Trophoblast cell (in vitro differentiated cells and primary cell): ENCODE results near the gene PPP2R2C.

Experiments used
- DNase-seq, 2 donors: peaks; one replicate each; pipeline ENCODE4 v3.0.0-alpha.2; 2016
- H2AFZ ChIP-seq: 2 replicates; pipeline ENCODE4 v1.6.1; 2013; ENCODE audit warnings: low read length, moderate library complexity, mild to moderate bottlenecking; ENCODE audit not compliant: insufficient read depth, poor library complexity
- H2AK5ac ChIP-seq: 2 replicates; pipeline ENCODE4 v1.6.1; 2013; ENCODE audit warnings: mild to moderate bottlenecking, low read length
- H2BK120ac ChIP-seq: 2 replicates; pipeline ENCODE4 v1.6.1; 2013; ENCODE audit warnings: low read length, mild to moderate bottlenecking, moderate library complexity; ENCODE audit not compliant: insufficient read depth, poor library complexity
- H2BK12ac ChIP-seq: 2 replicates; pipeline ENCODE4 v1.6.1; 2013; ENCODE audit warnings: mild to moderate bottlenecking, low read length, moderate library complexity
- H2BK5ac ChIP-seq: 2 replicates; pipeline ENCODE4 v1.6.1; 2013; ENCODE audit warnings: low read length, low read depth, moderate library complexity, mild to moderate bottlenecking; ENCODE audit not compliant: poor library complexity
- H3K14ac ChIP-seq: 2 replicates; pipeline ENCODE4 v1.6.1; 2013; ENCODE audit warnings: mild to moderate bottlenecking, low read length
- H3K18ac ChIP-seq: 2 replicates; pipeline ENCODE4 v1.6.1; 2013; ENCODE audit warnings: mild to moderate bottlenecking, low read length
- H3K23ac ChIP-seq: 2 replicates; pipeline ENCODE4 v1.6.1; 2013; ENCODE audit warnings: low read length
- H3K27ac ChIP-seq: 2 replicates; pipeline ENCODE4 v1.5.1; 2013; ENCODE audit warnings: low read depth, mild to moderate bottlenecking, inconsistent platforms, low read length, moderate library complexity
- H3K27me3 ChIP-seq: 2 replicates; pipeline ENCODE4 v1.6.1; 2013; ENCODE audit warnings: inconsistent platforms, mild to moderate bottlenecking, low read length, moderate library complexity; ENCODE audit not compliant: insufficient read depth
- H3K36me3 ChIP-seq, 2 experiments: 1 replicate in 1 of 2; 2 replicates in 1 of 2; pipeline ENCODE4 v1.6.1; 2013; ENCODE audit warnings: low read length in 2 of 2, mild to moderate bottlenecking in 2 of 2, moderate library complexity in 1 of 2; ENCODE audit not compliant: insufficient read depth in 2 of 2, control insufficient read depth in 1 of 2
- H3K4ac ChIP-seq: 2 replicates; pipeline ENCODE4 v1.6.1; 2013; ENCODE audit warnings: low read depth, mild to moderate bottlenecking, low read length, moderate library complexity
- H3K4me1 ChIP-seq, 2 experiments: 1 replicate in 1 of 2; 2 replicates in 1 of 2; pipeline ENCODE4 v1.6.1; 2013; ENCODE audit warnings: low read length in 2 of 2, mild to moderate bottlenecking in 2 of 2, moderate library complexity in 1 of 2; ENCODE audit not compliant: insufficient read depth in 2 of 2, control insufficient read depth in 1 of 2
- H3K4me2 ChIP-seq: 2 replicates; pipeline ENCODE4 v1.6.1; 2013; ENCODE audit warnings: inconsistent platforms, mild to moderate bottlenecking, low read length, moderate library complexity
- H3K4me3 ChIP-seq: 2 replicates; pipeline ENCODE4 v1.5.1; 2013; ENCODE audit warnings: mild to moderate bottlenecking, low read depth, low read length, inconsistent platforms
- H3K79me1 ChIP-seq: one replicate; pipeline ENCODE4 v1.6.1; 2013; ENCODE audit warnings: low read length
- H3K79me2 ChIP-seq: 2 replicates; pipeline ENCODE4 v1.6.1; 2013; ENCODE audit warnings: low read length, mild to moderate bottlenecking; ENCODE audit not compliant: control insufficient read depth, insufficient read depth, poor library complexity
- H3K9ac ChIP-seq: 2 replicates; pipeline ENCODE4 v1.6.1; 2013; ENCODE audit warnings: mild to moderate bottlenecking, low read length
- H3K9me3 ChIP-seq: 2 replicates; pipeline ENCODE4 v1.6.1; 2013; ENCODE audit warnings: low read depth, mild to moderate bottlenecking, control low read depth, inconsistent platforms, low read length; ENCODE audit not compliant: insufficient read depth
- H4K12ac ChIP-seq: 2 replicates; pipeline ENCODE4 v1.6.1; 2013; ENCODE audit warnings: low read depth, mild to moderate bottlenecking, low read length, moderate library complexity
- H4K8ac ChIP-seq: 2 replicates; pipeline ENCODE4 v1.6.1; 2013; ENCODE audit warnings: low read depth, mild to moderate bottlenecking, low read length, moderate library complexity
- H4K91ac ChIP-seq: one replicate; pipeline ENCODE4 v1.6.1; 2013; ENCODE audit warnings: low read depth, mild to moderate bottlenecking, low read length, moderate library complexity
- WGBS: extraction: QIAGEN DNeasy Blood & Tissue Kit; methylation state at CpG from one replicate; pipeline ENCODE4 v1.1.7; 2013; ENCODE audit warnings: missing lambda C conversion rate; ENCODE audit not compliant: insufficient read length, insufficient coverage; ENCODE audit errors: extremely low coverage; 5-methylcytosine and 5-hydroxymethylcytosine counted together

Gene PPP2R2C

GRCh38 chr4:6516762-6517161, 44.3 kb upstream of the PPP2R2C start:
- Histone ChIP-seq H3K27me3 (no peaks in the 10 kb centered on the region), H3K4ac (no peak overlapping the region), H3K4me1 (no peaks in the 10 kb centered on the region), H2AFZ (no peak overlapping the region), H2AK5ac (no peak overlapping the region), H3K23ac (no peak overlapping the region), H4K12ac (no peak overlapping the region), H4K91ac (no peak overlapping the region), H2BK12ac (no peak overlapping the region), H3K4me2 (no peak overlapping the region), H4K8ac (no peak overlapping the region), H3K79me1 (no peaks in the 10 kb centered on the region), H3K79me2 (no peaks in the 10 kb centered on the region), H3K36me3 (no peaks in the 10 kb centered on the region), H2BK5ac (no peak overlapping the region), H2BK120ac (no peak overlapping the region), H3K9ac (no peak overlapping the region), H3K9me3 (peaks cover 6% of the 10 kb centered on the region), H3K27ac (no peak overlapping the region), H3K14ac (no peak overlapping the region), H3K4me3 (no peak overlapping the region), H3K18ac (no peak overlapping the region)
- DNase-seq = no peak
- no CpG with 5 or more reads among the region's 8 CpGs for WGBS

GRCh38 chr4:6516281-6516680, 43.9 kb upstream of the PPP2R2C start:
- Histone ChIP-seq H3K9me3 (peaks cover 7% of the 10 kb centered on the region), H3K18ac (no peak overlapping the region), H2AK5ac (no peak overlapping the region), H2BK12ac (no peak overlapping the region), H3K14ac (no peak overlapping the region), H3K9ac (peak overlapping the region; percentile 35), H3K4ac (no peak overlapping the region), H3K4me3 (no peak overlapping the region), H3K4me2 (no peak overlapping the region), H2AFZ (no peak overlapping the region), H3K27ac (no peak overlapping the region), H3K79me1 (no peaks in the 10 kb centered on the region), H4K8ac (no peak overlapping the region), H2BK5ac (no peak overlapping the region), H3K4me1 (no peaks in the 10 kb centered on the region), H3K23ac (no peak overlapping the region), H4K91ac (no peak overlapping the region), H3K27me3 (no peaks in the 10 kb centered on the region), H2BK120ac (no peak overlapping the region), H4K12ac (no peak overlapping the region), H3K79me2 (no peaks in the 10 kb centered on the region), H3K36me3 (no peaks in the 10 kb centered on the region)
- no CpG with 5 or more reads among the region's 9 CpGs for WGBS
- DNase-seq = no peak

GRCh38 chr4:6513678-6514077, 41.3 kb upstream of the PPP2R2C start:
- Histone ChIP-seq H4K12ac (no peak overlapping the region), H3K23ac (no peak overlapping the region), H2AK5ac (no peak overlapping the region), H3K9me3 (peaks cover 14% of the 10 kb centered on the region), H3K27ac (no peak overlapping the region), H3K4me2 (no peak overlapping the region), H2BK5ac (no peak overlapping the region), H3K79me1 (no peaks in the 10 kb centered on the region), H3K18ac (no peak overlapping the region), H3K14ac (no peak overlapping the region), H3K4me1 (no peaks in the 10 kb centered on the region), H2AFZ (no peak overlapping the region), H3K36me3 (no peaks in the 10 kb centered on the region), H3K79me2 (no peaks in the 10 kb centered on the region), H3K9ac (no peak overlapping the region), H3K27me3 (no peaks in the 10 kb centered on the region), H3K4ac (no peak overlapping the region), H4K91ac (no peak overlapping the region), H3K4me3 (no peak overlapping the region), H4K8ac (no peak overlapping the region), H2BK120ac (no peak overlapping the region), H2BK12ac (no peak overlapping the region)
- no CpG with 5 or more reads among the region's 3 CpGs for WGBS
- no peak for DNase-seq

- Histone ChIP-seq H3K18ac (no peak overlapping the region), H3K9ac (no peak overlapping the region), H4K91ac (no peak overlapping the region), H2BK120ac (no peak overlapping the region), H3K79me2 (no peaks in the 10 kb centered on the region), H3K14ac (no peak overlapping the region), H2BK5ac (no peak overlapping the region), H2AFZ (no peak overlapping the region), H3K27ac (no peak overlapping the region), H3K9me3 (peaks cover 22% of the 10 kb centered on the region), H3K23ac (no peak overlapping the region), H3K4ac (no peak overlapping the region), H3K4me2 (no peak overlapping the region), H3K4me1 (no peaks in the 10 kb centered on the region), H2BK12ac (no peak overlapping the region), H3K27me3 (no peaks in the 10 kb centered on the region), H3K36me3 (no peaks in the 10 kb centered on the region), H2AK5ac (no peak overlapping the region), H3K79me1 (no peaks in the 10 kb centered on the region), H3K4me3 (no peak overlapping the region), H4K12ac (no peak overlapping the region), H4K8ac (no peak overlapping the region)
- WGBS = no CpG with 5 or more reads among the region's 7 CpGs
- DNase-seq = peak in 1 of 2 donors; percentile 14
These were observed 37.2 kb upstream of the PPP2R2C start for GRCh38 chr4:6509587-6509986.
